ENCODE data around the gene FBXO31. TPM values are rescaled to one million over a fixed set of nuclear protein-coding genes. Genes with fewer than 3 reads are reported as not detected.

The FBXO31 gene
- total and polyA plus RNA-seq, 2 donors (not counting 3 experiments of a cell fraction or from before 2014, with no cell fraction given): 17.1 to 31.8 TPM

DNA sequence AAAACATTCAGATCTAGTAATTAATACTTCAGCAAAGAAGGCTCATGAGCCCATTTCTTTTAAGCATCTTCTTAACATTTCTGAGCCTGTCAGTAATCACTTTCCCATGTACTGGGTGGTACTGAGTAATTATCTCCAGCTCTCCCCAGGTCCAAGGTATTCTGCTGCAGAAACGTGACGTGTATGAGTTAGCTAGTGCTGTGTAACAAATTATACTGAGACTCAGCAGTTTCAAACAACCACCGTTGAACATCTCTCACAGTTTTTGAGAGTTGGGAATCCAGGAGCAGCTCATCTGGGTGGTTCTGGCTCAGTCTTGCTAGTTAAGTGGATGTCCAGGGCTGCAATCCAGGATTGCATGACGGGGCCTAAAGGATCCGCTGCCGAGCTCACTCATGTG is 91.6 kb downstream of the FBXO31 start:
- dilution Hi-C loops (cut with MboI; ENCODE audit: extremely low pct_ligation_motif_present, low sequenced_read_pairs): no loop called here
- ChIA-PET CTCF (interaction anchor here (0.8 to 0.9 kb wide), 2 partner anchors 12 to 13 kb away, joined by 3 to 4 read pairs; no protein-coding TSS in a partner anchor), POLR2A (no interaction called here)
- H4K20me1 ChIP-seq (replicated peaks; ENCODE audit: control insufficient read depth, extremely low read depth, insufficient read depth, low read length): no peaks in the 10 kb centered on the region
- H3K27me3 ChIP-seq (ENCODE audit: control insufficient read depth in 2 of 2, insufficient read depth in 2 of 2, low read length in 2 of 2): no peaks in the 10 kb centered on the region
- no TSS peak for BruUV-seq (replicated peaks)
- TF ChIP-seq, protein P1, sequence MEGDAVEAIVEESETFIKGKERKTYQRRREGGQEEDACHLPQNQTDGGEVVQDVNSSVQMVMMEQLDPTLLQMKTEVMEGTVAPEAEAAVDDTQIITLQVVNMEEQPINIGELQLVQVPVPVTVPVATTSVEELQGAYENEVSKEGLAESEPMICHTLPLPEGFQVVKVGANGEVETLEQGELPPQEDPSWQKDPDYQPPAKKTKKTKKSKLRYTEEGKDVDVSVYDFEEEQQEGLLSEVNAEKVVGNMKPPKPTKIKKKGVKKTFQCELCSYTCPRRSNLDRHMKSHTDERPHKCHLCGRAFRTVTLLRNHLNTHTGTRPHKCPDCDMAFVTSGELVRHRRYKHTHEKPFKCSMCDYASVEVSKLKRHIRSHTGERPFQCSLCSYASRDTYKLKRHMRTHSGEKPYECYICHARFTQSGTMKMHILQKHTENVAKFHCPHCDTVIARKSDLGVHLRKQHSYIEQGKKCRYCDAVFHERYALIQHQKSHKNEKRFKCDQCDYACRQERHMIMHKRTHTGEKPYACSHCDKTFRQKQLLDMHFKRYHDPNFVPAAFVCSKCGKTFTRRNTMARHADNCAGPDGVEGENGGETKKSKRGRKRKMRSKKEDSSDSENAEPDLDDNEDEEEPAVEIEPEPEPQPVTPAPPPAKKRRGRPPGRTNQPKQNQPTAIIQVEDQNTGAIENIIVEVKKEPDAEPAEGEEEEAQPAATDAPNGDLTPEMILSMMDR (IDR thresholded peaks at IDR 0.05; ENCODE audit: extremely low read depth in 1 of 2, insufficient read depth in 1 of 2, low read depth in 1 of 2, low read length in 2 of 2): no peak
- TF ChIP-seq GATA2 (IDR thresholded peaks at IDR 0.05; ENCODE audit: insufficient read depth, insufficient read length, low read depth, low read length) (no peak), POLR2A (IDR thresholded peaks at IDR 0.05; ENCODE audit: low read depth, low read length) (no peak), EZH2 (IDR thresholded peaks at IDR 0.05; ENCODE audit: borderline replicate concordance, low read depth, low read length, severe bottlenecking) (no peak), JUN (IDR thresholded peaks at IDR 0.05; ENCODE audit: borderline replicate concordance, insufficient read depth, insufficient read length, low read depth) (no peak), MYC (IDR thresholded peaks at IDR 0.05; ENCODE audit: low read depth, low read length) (no peak), POLR2AphosphoS5 (IDR thresholded peaks at IDR 0.05; ENCODE audit: insufficient read depth, low read depth, low read length) (no peak), FOS (IDR thresholded peaks at IDR 0.05; ENCODE audit: borderline replicate concordance, insufficient read depth, low read length) (no peak)
- TF ChIP-seq, protein P2, sequence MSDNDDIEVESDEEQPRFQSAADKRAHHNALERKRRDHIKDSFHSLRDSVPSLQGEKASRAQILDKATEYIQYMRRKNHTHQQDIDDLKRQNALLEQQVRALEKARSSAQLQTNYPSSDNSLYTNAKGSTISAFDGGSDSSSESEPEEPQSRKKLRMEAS (IDR thresholded peaks at IDR 0.05; ENCODE audit: insufficient read depth, insufficient read length): no peak
- no peak overlapping the region for H3K4me2 ChIP-seq (ENCODE audit: insufficient read depth, low read length)
- no peak overlapping the region for H2AFZ ChIP-seq (ENCODE audit: low read depth, low read length)
- no peak overlapping the region for H3K27ac ChIP-seq (ENCODE audit: insufficient read depth, low read depth, low read length)
- FAIRE-seq (no peak), DNase-seq (ENCODE audit: low read depth, low spot score) (no peak)
- intact Hi-C loops (cut with micrococcal nuclease): no loop called here
- H3K36me3 ChIP-seq (ENCODE audit: control insufficient read depth in 2 of 2, extremely low read depth in 1 of 2, insufficient read depth in 2 of 2, low read length in 2 of 2): no peaks in the 10 kb centered on the region
- no peak overlapping the region for H3K4me3 ChIP-seq (replicated peaks in 1 of 3; ENCODE audit: insufficient read depth in 1 of 3, low read depth in 1 of 3, low read length in 3 of 3)
- H3K9me3 ChIP-seq (replicated peaks; ENCODE audit: control insufficient read depth, insufficient read depth, low read length): no peaks in the 10 kb centered on the region
- no peaks in the 10 kb centered on the region for H3K79me2 ChIP-seq (ENCODE audit: control insufficient read depth, insufficient read depth, low read length)
- H3K9ac ChIP-seq (replicated peaks; ENCODE audit: extremely low read depth, insufficient read depth, low read length): no peak overlapping the region
- H3K9me1 ChIP-seq (replicated peaks; ENCODE audit: control insufficient read depth, extremely low read depth, insufficient read depth, low read length): no peaks in the 10 kb centered on the region
- H3K4me1 ChIP-seq (ENCODE audit: control insufficient read depth, extremely low read depth, insufficient read depth, low read length): no peaks in the 10 kb centered on the region

All from endothelial cell of umbilical vein (primary cell).